Vagina (tissue), 2 donors: ENCODE measurements around the gene CACNA1S. TPM values are rescaled to one million over a fixed set of nuclear protein-coding genes. Genes with fewer than 3 reads are reported as not detected.

ENCODE experiments used
- DNase-seq, 2 donors: peaks; one replicate each; pipeline ENCODE4 v3.0.0-alpha.2; 2017; ENCODE audit errors: extremely low spot score in 2 of 2
- H3K27ac ChIP-seq: fragments of 200-600 bp; sonication (generic); one replicate; pipeline ENCODE4 v1.5.1; 2019
- H3K27me3 ChIP-seq: fragments of 200-600 bp; sonication (generic); one replicate; pipeline ENCODE4 v1.5.1; 2019
- H3K36me3 ChIP-seq, 2 donors: fragments of 200-600 bp; sonication (generic); one replicate each; pipeline ENCODE4 v1.5.1; 2017 to 2019
- H3K4me1 ChIP-seq: fragments of 200-600 bp; sonication (generic); one replicate; pipeline ENCODE4 v1.5.1; 2019
- H3K4me3 ChIP-seq, 2 donors: fragments of 200-600 bp; sonication (generic); 1 replicate in 1 of 2; 2 replicates in 1 of 2; pipeline ENCODE4 v1.5.1; 2016 to 2019
- H3K9me3 ChIP-seq: fragments of 200-600 bp; sonication (generic); one replicate; pipeline ENCODE4 v1.5.1; 2019
- POLR2A ChIP-seq, 2 donors: fragments of 450-650 bp; IDR thresholded peaks; one replicate each; pipeline ENCODE4 v1.6.1; 2017; ENCODE audit warnings: antibody characterized with exemption in 2 of 2, mild to moderate bottlenecking in 2 of 2, moderate library complexity in 2 of 2
- POLR2AphosphoS5 ChIP-seq, 2 donors: sonication (generic); formaldehyde crosslinking; IDR thresholded peaks; one replicate each; pipeline ENCODE4 v1.9.0; 2017; ENCODE audit warnings: antibody characterized with exemption in 2 of 2, mild to moderate bottlenecking in 2 of 2, low read depth in 1 of 2; ENCODE audit not compliant: insufficient read depth in 1 of 2
- intact Hi-C: fragments of 100-400 bp; cut with DNase I; formaldehyde crosslinking; loops from one replicate; pipeline ENCODE4 v1.15.1; 2023
- total RNA-seq: library from RNA; depleted of rRNA; stranded (reverse); fragments of >200 nt; gene quantifications from one replicate; pipeline ENCODE4 v1.2.3, GENCODE V29; 2016
- TF ChIP-seq, protein P1 (sequence below), 3 experiments: fragments of 450-650 bp in 2 of 3; fragments of 200-600 bp in 1 of 3; sonication (generic) in 1 of 3; IDR thresholded peaks; one replicate each; pipeline ENCODE4 v1.5.1; 2017 to 2019; ENCODE audit warnings: antibody characterized with exemption in 3 of 3, mild to moderate bottlenecking in 2 of 3, moderate library complexity in 2 of 3

CACNA1S gene
- total RNA-seq, 1 donor from 2014 or later, result not detected

DNA sequence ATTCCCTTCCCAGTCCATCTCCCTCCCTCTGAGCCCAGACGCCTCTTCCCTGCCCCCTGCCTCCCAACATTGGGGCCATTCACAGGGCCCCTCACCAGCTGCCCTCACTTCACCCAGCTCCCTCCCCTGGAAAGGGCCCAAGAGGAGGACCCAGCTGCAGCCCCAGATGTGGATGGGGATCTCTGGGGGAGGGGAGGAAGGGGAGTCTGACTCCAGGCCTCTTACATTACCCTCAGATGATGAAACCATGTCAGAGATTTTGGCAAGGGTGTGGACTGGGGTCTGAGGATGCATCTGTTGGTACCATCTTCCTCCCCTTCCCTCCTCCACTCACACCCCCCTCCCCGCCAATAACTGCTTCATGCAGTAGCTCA is 87.6 kb downstream of the CACNA1S start:
- Histone ChIP-seq H3K4me3 (no peak overlapping the region), H3K4me1 (peaks cover 21% of the 10 kb centered on the region), H3K9me3 (no peaks in the 10 kb centered on the region), H3K27me3 (no peaks in the 10 kb centered on the region), H3K36me3 (no peaks in the 10 kb centered on the region), H3K27ac (no peak overlapping the region)
- intact Hi-C loops, result no loop called here
- no peak for TF ChIP-seq POLR2AphosphoS5 (IDR thresholded peaks at IDR 0.05; ENCODE audit: insufficient read depth in 1 of 2, low read depth in 1 of 2)
- TF ChIP-seq, protein P1, sequence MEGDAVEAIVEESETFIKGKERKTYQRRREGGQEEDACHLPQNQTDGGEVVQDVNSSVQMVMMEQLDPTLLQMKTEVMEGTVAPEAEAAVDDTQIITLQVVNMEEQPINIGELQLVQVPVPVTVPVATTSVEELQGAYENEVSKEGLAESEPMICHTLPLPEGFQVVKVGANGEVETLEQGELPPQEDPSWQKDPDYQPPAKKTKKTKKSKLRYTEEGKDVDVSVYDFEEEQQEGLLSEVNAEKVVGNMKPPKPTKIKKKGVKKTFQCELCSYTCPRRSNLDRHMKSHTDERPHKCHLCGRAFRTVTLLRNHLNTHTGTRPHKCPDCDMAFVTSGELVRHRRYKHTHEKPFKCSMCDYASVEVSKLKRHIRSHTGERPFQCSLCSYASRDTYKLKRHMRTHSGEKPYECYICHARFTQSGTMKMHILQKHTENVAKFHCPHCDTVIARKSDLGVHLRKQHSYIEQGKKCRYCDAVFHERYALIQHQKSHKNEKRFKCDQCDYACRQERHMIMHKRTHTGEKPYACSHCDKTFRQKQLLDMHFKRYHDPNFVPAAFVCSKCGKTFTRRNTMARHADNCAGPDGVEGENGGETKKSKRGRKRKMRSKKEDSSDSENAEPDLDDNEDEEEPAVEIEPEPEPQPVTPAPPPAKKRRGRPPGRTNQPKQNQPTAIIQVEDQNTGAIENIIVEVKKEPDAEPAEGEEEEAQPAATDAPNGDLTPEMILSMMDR (IDR thresholded peaks at IDR 0.05), result no peak
- no peak for TF ChIP-seq POLR2A (IDR thresholded peaks at IDR 0.05)
- DNase-seq, result no peak

DNA sequence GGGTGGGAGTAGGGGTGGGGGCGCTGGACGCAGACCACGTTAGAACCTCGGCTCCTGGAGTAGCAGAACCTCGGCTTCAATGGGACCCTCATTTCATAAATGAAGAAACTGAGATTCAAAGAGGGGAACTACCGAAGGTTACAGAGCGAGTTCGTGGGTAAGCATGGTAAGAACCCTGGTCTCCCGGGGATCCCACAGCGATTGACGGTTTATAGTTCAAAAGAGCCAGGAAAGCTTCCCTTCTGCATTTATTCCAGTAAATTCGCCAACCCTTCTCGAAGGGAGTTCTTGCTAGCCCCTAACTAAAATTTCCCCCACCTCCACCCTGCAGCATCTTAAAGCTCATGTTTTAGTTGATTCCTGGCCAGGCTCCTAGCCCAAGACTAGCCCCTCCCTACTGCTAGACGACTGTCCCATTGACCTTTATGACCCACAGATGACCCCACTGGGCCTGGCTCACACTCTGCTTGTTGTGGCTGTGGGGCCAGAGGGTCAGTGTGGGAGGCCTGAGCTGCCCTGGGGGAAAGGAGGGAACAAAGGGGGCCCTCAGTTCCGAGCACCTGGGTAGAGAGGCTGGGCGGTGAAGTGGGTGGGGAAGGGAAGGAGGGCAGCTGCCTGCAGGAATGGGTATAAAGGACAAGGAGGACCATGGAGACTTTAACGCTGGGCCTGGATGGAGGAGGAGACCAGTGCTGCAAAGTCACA is 88.2 kb downstream of the CACNA1S start:
- TF ChIP-seq POLR2A (IDR thresholded peaks at IDR 0.05) (no peak), POLR2AphosphoS5 (IDR thresholded peaks at IDR 0.05; ENCODE audit: insufficient read depth in 1 of 2, low read depth in 1 of 2) (no peak)
- TF ChIP-seq, protein P1 (IDR thresholded peaks at IDR 0.05), result no peak
- no peaks in the 10 kb centered on the region for H3K9me3 ChIP-seq
- H3K27me3 ChIP-seq, result no peaks in the 10 kb centered on the region
- peak overlapping the region; percentile 48 to 58 for H3K4me3 ChIP-seq
- no peaks in the 10 kb centered on the region for H3K36me3 ChIP-seq
- no peak for DNase-seq
- H3K27ac ChIP-seq, result no peak overlapping the region
- intact Hi-C loops, result no loop called here
- H3K4me1 ChIP-seq, result peaks cover 21% of the 10 kb centered on the region

DNA sequence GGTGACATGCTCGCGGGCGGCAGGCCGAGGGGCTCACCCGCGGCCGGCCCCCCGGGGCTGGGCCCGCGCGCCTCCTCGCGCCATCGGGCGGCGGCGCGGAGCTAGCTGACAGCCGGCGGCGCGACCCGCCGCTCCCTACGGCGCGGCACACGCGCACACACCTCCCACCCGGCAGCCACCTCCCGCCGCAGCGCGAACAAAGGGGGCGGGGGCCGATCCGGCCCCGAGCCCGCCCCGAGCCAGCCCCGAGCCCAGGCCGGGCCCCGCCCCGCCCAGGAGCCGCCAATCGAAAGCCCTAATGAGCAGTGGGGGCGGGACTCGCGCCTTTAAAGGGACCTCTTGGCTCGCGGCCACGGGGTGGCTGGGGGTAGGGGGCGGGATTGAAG is 88.7 kb downstream of the CACNA1S start, which contains the start of gene KIF21B:
Gene KIF21B, minus strand, starts transcription at position 198 of the 386 bp plus-strand sequence. CDS start 331 bp downstream, outside the sequence.
- H3K4me3 ChIP-seq, result peak within 1 kb of the TSS; percentile 48 to 58
- H3K36me3 ChIP-seq, result no peaks in the 10 kb centered on the region
- TF ChIP-seq, protein P1 (IDR thresholded peaks at IDR 0.05), result no peak
- TF ChIP-seq POLR2AphosphoS5 (IDR thresholded peaks at IDR 0.05; ENCODE audit: insufficient read depth in 1 of 2, low read depth in 1 of 2), result no peak
- peak in 1 of 2 donors; percentile 17 for TF ChIP-seq POLR2A (IDR thresholded peaks at IDR 0.05)
- H3K9me3 ChIP-seq, result no peaks in the 10 kb centered on the region
- H3K4me1 ChIP-seq, result peaks cover 21% of the 10 kb centered on the region
- intact Hi-C loops, result no loop called here
- H3K27ac ChIP-seq, result peak within 1 kb of the TSS; percentile 54
- H3K27me3 ChIP-seq, result no peaks in the 10 kb centered on the region
- DNase-seq, result no peak

GRCh38 chr1:201022820-201023516 is 89.3 kb downstream of the CACNA1S start:
- Histone ChIP-seq H3K36me3 (no peaks in the 10 kb centered on the region), H3K27ac (peak overlapping the region; percentile 54), H3K27me3 (no peaks in the 10 kb centered on the region), H3K9me3 (no peaks in the 10 kb centered on the region), H3K4me1 (peaks cover 21% of the 10 kb centered on the region), H3K4me3 (peak overlapping the region; percentile 48 to 58)
- TF ChIP-seq, protein P1 (IDR thresholded peaks at IDR 0.05), result no peak
- no peak for TF ChIP-seq POLR2A (IDR thresholded peaks at IDR 0.05)
- TF ChIP-seq POLR2AphosphoS5 (IDR thresholded peaks at IDR 0.05; ENCODE audit: insufficient read depth in 1 of 2, low read depth in 1 of 2), result no peak
- intact Hi-C loops, result no loop called here
- DNase-seq, result no peak

- Histone ChIP-seq H3K4me1 (peaks cover 21% of the 10 kb centered on the region), H3K27ac (peak overlapping the region; percentile 54), H3K36me3 (no peaks in the 10 kb centered on the region), H3K27me3 (no peaks in the 10 kb centered on the region), H3K9me3 (no peaks in the 10 kb centered on the region), H3K4me3 (peak overlapping the region; percentile 48 to 58)
- DNase-seq, result no peak
- intact Hi-C loops, result no loop called here
- TF ChIP-seq POLR2AphosphoS5 (IDR thresholded peaks at IDR 0.05; ENCODE audit: insufficient read depth in 1 of 2, low read depth in 1 of 2) (no peak), POLR2A (IDR thresholded peaks at IDR 0.05) (no peak)
- TF ChIP-seq, protein P1 (IDR thresholded peaks at IDR 0.05), result no peak
These were observed 89.8 kb downstream of the CACNA1S start for GRCh38 chr1:201022493-201022819.
